Measurements from ENCODE around the gene TAF1B. TPM values are rescaled to one million over a fixed set of nuclear protein-coding genes. Genes with fewer than 3 reads are reported as not detected.
A peak's percentile ranks its signal among the peaks of the same experiment; 100 is the strongest.

TAF1B gene
- total RNA-seq, 2 experiments from 2014 or later = 18.8 to 19.0 TPM

- POLR2A ChIA-PET = no interaction called here
- DNase-seq (no peak), ATAC-seq (ENCODE audit: low read depth) (no peak)
- Mint-ChIP-seq H3K36me3 (peaks cover 6% of the 10 kb centered on the region), H3K9me3 (no peaks in the 10 kb centered on the region), H3K27me3 (peaks cover 3% of the 10 kb centered on the region), H3K4me1 (no peaks in the 10 kb centered on the region), H3K27ac (no peak overlapping the region), H3K4me3 (no peak overlapping the region)
These were observed 94.0 kb downstream of the TAF1B start for GRCh38 chr2:9937258-9937657.

- H3K4me1 Mint-ChIP-seq = no peaks in the 10 kb centered on the region
- peaks cover 6% of the 10 kb centered on the region for H3K36me3 Mint-ChIP-seq
- POLR2A ChIA-PET = no interaction called here
- peaks cover 3% of the 10 kb centered on the region for H3K27me3 Mint-ChIP-seq
- no peak overlapping the region for H3K27ac Mint-ChIP-seq
- no peaks in the 10 kb centered on the region for H3K9me3 Mint-ChIP-seq
- ATAC-seq (ENCODE audit: low read depth) (no peak), DNase-seq (no peak)
- no peak overlapping the region for H3K4me3 Mint-ChIP-seq
These were observed 94.7 kb downstream of the TAF1B start for GRCh38 chr2:9937968-9938367.

- Mint-ChIP-seq H3K36me3 (no peaks in the 10 kb centered on the region), H3K27ac (no peak overlapping the region), H3K4me1 (no peaks in the 10 kb centered on the region), H3K4me3 (no peak overlapping the region), H3K9me3 (no peaks in the 10 kb centered on the region), H3K27me3 (peaks cover 8% of the 10 kb centered on the region)
- POLR2A ChIA-PET = no interaction called here
- DNase-seq (no peak), ATAC-seq (ENCODE audit: low read depth) (no peak)
These were observed 96.6 kb downstream of the TAF1B start for GRCh38 chr2:9939587-9940485.

GRCh38 chr2:9941196-9941995 is 98.1 kb downstream of the TAF1B start:
- H3K27ac Mint-ChIP-seq = no peak overlapping the region
- H3K4me1 Mint-ChIP-seq = no peaks in the 10 kb centered on the region
- H3K36me3 Mint-ChIP-seq = no peaks in the 10 kb centered on the region
- H3K27me3 Mint-ChIP-seq = peaks cover 15% of the 10 kb centered on the region
- DNase-seq (no peak), ATAC-seq (ENCODE audit: low read depth) (no peak)
- no peak overlapping the region for H3K4me3 Mint-ChIP-seq
- POLR2A ChIA-PET = no interaction called here
- H3K9me3 Mint-ChIP-seq = no peaks in the 10 kb centered on the region

- DNase-seq (no peak), ATAC-seq (ENCODE audit: low read depth) (no peak)
- H3K4me3 Mint-ChIP-seq = no peak overlapping the region
- H3K4me1 Mint-ChIP-seq = no peaks in the 10 kb centered on the region
- POLR2A ChIA-PET = no interaction called here
- no peak overlapping the region for H3K27ac Mint-ChIP-seq
- peaks cover 15% of the 10 kb centered on the region for H3K27me3 Mint-ChIP-seq
- H3K36me3 Mint-ChIP-seq = no peaks in the 10 kb centered on the region
- no peaks in the 10 kb centered on the region for H3K9me3 Mint-ChIP-seq
These were observed 98.7 kb downstream of the TAF1B start for GRCh38 chr2:9941996-9942390.

- Mint-ChIP-seq H3K4me3 (no peak overlapping the region), H3K4me1 (no peaks in the 10 kb centered on the region), H3K27ac (no peak overlapping the region), H3K9me3 (no peaks in the 10 kb centered on the region), H3K27me3 (peaks cover 33% of the 10 kb centered on the region), H3K36me3 (no peaks in the 10 kb centered on the region)
- no peak for DNase-seq
- POLR2A ChIA-PET = no interaction called here
- no peak for ATAC-seq (ENCODE audit: low read depth)
These were observed 101.1 kb downstream of the TAF1B start for GRCh38 chr2:9944330-9944758.

GRCh38 chr2:9945596-9945995 is 102.3 kb downstream of the TAF1B start:
- Mint-ChIP-seq H3K4me3 (no peak overlapping the region), H3K9me3 (no peaks in the 10 kb centered on the region), H3K27me3 (peaks cover 43% of the 10 kb centered on the region), H3K36me3 (no peaks in the 10 kb centered on the region), H3K27ac (no peak overlapping the region), H3K4me1 (peaks cover 2% of the 10 kb centered on the region)
- POLR2A ChIA-PET = no interaction called here
- ATAC-seq (ENCODE audit: low read depth) (no peak), DNase-seq (no peak)

GRCh38 chr2:9946076-9946475 is 102.8 kb downstream of the TAF1B start:
- no peaks in the 10 kb centered on the region for H3K9me3 Mint-ChIP-seq

GRCh38 chr2:9946818-9947217 is 103.5 kb downstream of the TAF1B start:
- Mint-ChIP-seq H3K4me3 (no peak overlapping the region), H3K36me3 (no peaks in the 10 kb centered on the region)
- POLR2A ChIA-PET = no interaction called here

More at GRCh38 chr2:9946076-9946475, 102.8 kb downstream of the TAF1B start:
- no peak overlapping the region for H3K4me3 Mint-ChIP-seq
- POLR2A ChIA-PET = no interaction called here
- peaks cover 43% of the 10 kb centered on the region for H3K27me3 Mint-ChIP-seq
- ATAC-seq (ENCODE audit: low read depth) (no peak), DNase-seq (no peak)
- no peak overlapping the region for H3K27ac Mint-ChIP-seq
- H3K4me1 Mint-ChIP-seq = peaks cover 3% of the 10 kb centered on the region
- no peaks in the 10 kb centered on the region for H3K36me3 Mint-ChIP-seq

GRCh38 chr2:9948721-9949120 is 105.4 kb downstream of the TAF1B start:
- H3K27ac Mint-ChIP-seq = no peak overlapping the region
- DNase-seq (no peak), ATAC-seq (ENCODE audit: low read depth) (no peak)
- no peak overlapping the region for H3K4me3 Mint-ChIP-seq
- H3K36me3 Mint-ChIP-seq = no peaks in the 10 kb centered on the region
- no peaks in the 10 kb centered on the region for H3K9me3 Mint-ChIP-seq
- POLR2A ChIA-PET = no interaction called here
- H3K27me3 Mint-ChIP-seq = peaks cover 53% of the 10 kb centered on the region
- peaks cover 3% of the 10 kb centered on the region for H3K4me1 Mint-ChIP-seq

More at GRCh38 chr2:9946818-9947217, 103.5 kb downstream of the TAF1B start:
- DNase-seq (no peak), ATAC-seq (ENCODE audit: low read depth) (no peak)
- Mint-ChIP-seq H3K27ac (no peak overlapping the region), H3K27me3 (peaks cover 40% of the 10 kb centered on the region), H3K9me3 (no peaks in the 10 kb centered on the region), H3K4me1 (peaks cover 3% of the 10 kb centered on the region)

GRCh38 chr2:9949239-9949991 is 106.1 kb downstream of the TAF1B start:
- POLR2A ChIA-PET = interaction anchor here (0.6 kb wide), 1 partner anchor 9 kb away, joined by 3 read pairs; no protein-coding TSS in a partner anchor
- ATAC-seq (ENCODE audit: low read depth) (no peak), DNase-seq (no peak)
- no peak overlapping the region for H3K27ac Mint-ChIP-seq
- H3K4me1 Mint-ChIP-seq = peaks cover 3% of the 10 kb centered on the region
- peak overlapping the region; percentile 84 for H3K4me3 Mint-ChIP-seq
- H3K27me3 Mint-ChIP-seq = peaks cover 59% of the 10 kb centered on the region
- no peaks in the 10 kb centered on the region for H3K9me3 Mint-ChIP-seq
- no peaks in the 10 kb centered on the region for H3K36me3 Mint-ChIP-seq

- Mint-ChIP-seq H3K36me3 (no peaks in the 10 kb centered on the region), H3K27me3 (peaks cover 58% of the 10 kb centered on the region), H3K9me3 (no peaks in the 10 kb centered on the region), H3K4me1 (peaks cover 3% of the 10 kb centered on the region), H3K4me3 (peak overlapping the region; percentile 84), H3K27ac (no peak overlapping the region)
- DNase-seq (no peak), ATAC-seq (ENCODE audit: low read depth) (no peak)
- POLR2A ChIA-PET = no interaction called here
These were observed 106.8 kb downstream of the TAF1B start for GRCh38 chr2:9949992-9950520.
